Thymus (tissue), 11 donors: ENCODE data around the gene SPACA7. TPM values are rescaled to one million over a fixed set of nuclear protein-coding genes. Genes with fewer than 3 reads are reported as not detected.

ENCODE experiments used
- DNase-seq, 9 donors: peaks; one replicate each; pipeline ENCODE4 v3.0.0-alpha.2; 2013; ENCODE audit warnings: low spot score in 9 of 9, low read depth in 6 of 9, missing footprints in 1 of 9
- H3K27ac ChIP-seq, 2 donors: one replicate each; pipeline ENCODE4 v1.5.1; 2013; ENCODE audit warnings: control low read depth in 1 of 2, low read depth in 1 of 2, low read length in 1 of 2, mild to moderate bottlenecking in 1 of 2, moderate library complexity in 1 of 2
- H3K27me3 ChIP-seq, 2 donors: one replicate each; pipeline ENCODE4 v1.5.1; 2013; ENCODE audit warnings: low read length in 1 of 2; ENCODE audit not compliant: control insufficient read depth in 2 of 2, insufficient read depth in 1 of 2
- H3K36me3 ChIP-seq, 2 donors: one replicate each; pipeline ENCODE4 v1.5.1; 2013; ENCODE audit warnings: low read length in 1 of 2, mild to moderate bottlenecking in 1 of 2, moderate library complexity in 1 of 2; ENCODE audit not compliant: control insufficient read depth in 2 of 2, insufficient read depth in 2 of 2
- H3K4me1 ChIP-seq, 2 donors: one replicate each; pipeline ENCODE4 v1.5.1; 2013; ENCODE audit warnings: low read length in 2 of 2; ENCODE audit not compliant: control insufficient read depth in 2 of 2, insufficient read depth in 2 of 2
- H3K4me3 ChIP-seq, 2 donors: one replicate each; pipeline ENCODE4 v1.5.1; 2013; ENCODE audit warnings: low read length in 2 of 2, control low read depth in 1 of 2, mild to moderate bottlenecking in 1 of 2
- H3K9me3 ChIP-seq, 2 donors: one replicate each; pipeline ENCODE4 v1.5.1; 2013; ENCODE audit warnings: low read length in 1 of 2, mild to moderate bottlenecking in 1 of 2; ENCODE audit not compliant: control insufficient read depth in 2 of 2, insufficient read depth in 1 of 2
- WGBS: extraction: QIAGEN DNeasy Blood & Tissue Kit; methylation state at CpG from one replicate; pipeline ENCODE4 v1.1.7; 2013; 5-methylcytosine and 5-hydroxymethylcytosine counted together
- polyA plus RNA-seq: library from polyadenylated mRNA; stranded (reverse); fragments of 200-250 nt; gene quantifications from one replicate; pipeline ENCODE4 v1.2.3, GENCODE V29; 2013
- total RNA-seq: library from RNA; stranded (reverse); fragments of 120-200 nt; gene quantifications from one replicate; pipeline ENCODE4 v1.2.4, GENCODE V29; 2013
- donor health status: healthy.

SPACA7 gene
- total and polyA plus RNA-seq, 2 donors, result not detected

DNA sequence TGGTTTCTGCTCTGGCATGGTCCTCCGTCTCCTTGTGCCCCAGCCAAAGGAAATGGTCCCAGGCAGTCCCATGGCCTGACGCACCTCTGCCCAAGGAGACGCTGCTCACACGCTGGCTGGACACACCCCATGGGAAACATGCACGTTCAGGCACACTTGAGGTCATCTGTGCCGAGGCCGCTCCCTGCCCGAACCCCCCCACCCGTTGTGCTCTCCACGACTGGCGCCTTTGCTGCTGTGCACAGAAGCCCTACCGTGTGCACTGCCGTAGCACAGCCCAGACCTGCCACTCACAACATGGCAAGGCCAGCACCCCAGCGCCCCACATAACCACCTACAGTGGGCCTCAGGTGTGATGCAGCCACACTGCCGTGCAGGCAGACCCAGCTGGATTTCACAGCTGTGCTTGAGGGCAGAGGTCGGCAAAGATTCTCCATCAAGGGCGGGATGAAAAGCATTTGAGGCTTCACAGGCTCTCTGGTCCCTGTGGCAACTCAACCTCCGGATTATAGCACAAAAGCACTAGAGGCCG lies 65.7 kb downstream of the SPACA7 start:
- WGBS, result 86% methylated on average over 19 of the region's 19 CpGs
- Histone ChIP-seq H3K27ac (no peak overlapping the region), H3K4me3 (no peak overlapping the region), H3K27me3 (peaks cover 0 to 14% of the 10 kb centered on the region in 2 donors), H3K9me3 (no peaks in the 10 kb centered on the region), H3K36me3 (no peaks in the 10 kb centered on the region), H3K4me1 (no peaks in the 10 kb centered on the region)
- DNase-seq, result no peak

DNA sequence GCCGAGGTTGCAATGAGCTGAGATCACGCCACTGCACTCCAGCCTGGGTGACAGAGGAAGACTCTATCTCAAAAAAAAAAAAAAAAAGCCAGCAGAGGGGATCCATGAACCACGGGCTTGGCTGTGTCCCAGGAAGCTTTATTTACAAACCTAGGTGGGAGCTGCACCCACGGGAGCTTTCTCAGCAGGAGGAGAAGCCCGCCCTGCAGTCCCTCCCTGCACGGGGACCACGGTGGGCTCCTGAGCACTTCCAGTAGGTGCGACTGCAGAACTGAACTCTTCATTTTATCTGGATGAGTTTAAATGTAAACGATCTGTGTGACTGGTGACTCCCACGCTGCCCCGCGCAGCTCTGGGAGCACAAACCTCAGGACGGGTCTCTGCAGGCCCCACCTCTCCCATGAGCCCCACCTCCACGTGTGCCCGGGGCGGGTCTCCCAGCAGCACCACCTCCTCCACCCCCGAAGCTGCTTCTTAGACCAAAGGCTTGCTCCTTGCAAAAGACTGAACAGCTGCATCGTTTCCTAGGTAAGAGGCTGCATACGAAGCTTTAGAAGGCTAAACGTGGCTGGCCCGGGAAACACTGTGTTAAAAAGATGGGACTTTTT lies 66.4 kb downstream of the SPACA7 start:
- H3K4me3 ChIP-seq, result no peak overlapping the region
- no peaks in the 10 kb centered on the region for H3K4me1 ChIP-seq
- H3K36me3 ChIP-seq, result no peaks in the 10 kb centered on the region
- WGBS, result 60% methylated on average over 21 of the region's 21 CpGs
- peaks cover 0 to 14% of the 10 kb centered on the region in 2 donors for H3K27me3 ChIP-seq
- DNase-seq, result no peak
- H3K27ac ChIP-seq, result no peak overlapping the region
- H3K9me3 ChIP-seq, result no peaks in the 10 kb centered on the region

- WGBS, result 26% methylated on average over 31 of the region's 31 CpGs
- no peak for DNase-seq
- no peak overlapping the region for H3K4me3 ChIP-seq
- H3K27ac ChIP-seq, result no peak overlapping the region
- H3K27me3 ChIP-seq, result peaks cover 0 to 14% of the 10 kb centered on the region in 2 donors
- H3K36me3 ChIP-seq, result no peaks in the 10 kb centered on the region
- no peaks in the 10 kb centered on the region for H3K9me3 ChIP-seq
- no peaks in the 10 kb centered on the region for H3K4me1 ChIP-seq
Observed at GRCh38 chr13:112443191-112443994, 67.2 kb downstream of the SPACA7 start.

- H3K9me3 ChIP-seq, result no peaks in the 10 kb centered on the region
- peaks cover 0 to 14% of the 10 kb centered on the region in 2 donors for H3K27me3 ChIP-seq
- H3K36me3 ChIP-seq, result no peaks in the 10 kb centered on the region
- no peak overlapping the region for H3K4me3 ChIP-seq
- WGBS, result 2% methylated on average over 10 of the region's 10 CpGs
- peak in 8 of 9 donors; percentile 1 to 56 (median 13) for DNase-seq
- H3K4me1 ChIP-seq, result no peaks in the 10 kb centered on the region
- H3K27ac ChIP-seq, result no peak overlapping the region
Observed at GRCh38 chr13:112443995-112444311, 67.8 kb downstream of the SPACA7 start.

DNA sequence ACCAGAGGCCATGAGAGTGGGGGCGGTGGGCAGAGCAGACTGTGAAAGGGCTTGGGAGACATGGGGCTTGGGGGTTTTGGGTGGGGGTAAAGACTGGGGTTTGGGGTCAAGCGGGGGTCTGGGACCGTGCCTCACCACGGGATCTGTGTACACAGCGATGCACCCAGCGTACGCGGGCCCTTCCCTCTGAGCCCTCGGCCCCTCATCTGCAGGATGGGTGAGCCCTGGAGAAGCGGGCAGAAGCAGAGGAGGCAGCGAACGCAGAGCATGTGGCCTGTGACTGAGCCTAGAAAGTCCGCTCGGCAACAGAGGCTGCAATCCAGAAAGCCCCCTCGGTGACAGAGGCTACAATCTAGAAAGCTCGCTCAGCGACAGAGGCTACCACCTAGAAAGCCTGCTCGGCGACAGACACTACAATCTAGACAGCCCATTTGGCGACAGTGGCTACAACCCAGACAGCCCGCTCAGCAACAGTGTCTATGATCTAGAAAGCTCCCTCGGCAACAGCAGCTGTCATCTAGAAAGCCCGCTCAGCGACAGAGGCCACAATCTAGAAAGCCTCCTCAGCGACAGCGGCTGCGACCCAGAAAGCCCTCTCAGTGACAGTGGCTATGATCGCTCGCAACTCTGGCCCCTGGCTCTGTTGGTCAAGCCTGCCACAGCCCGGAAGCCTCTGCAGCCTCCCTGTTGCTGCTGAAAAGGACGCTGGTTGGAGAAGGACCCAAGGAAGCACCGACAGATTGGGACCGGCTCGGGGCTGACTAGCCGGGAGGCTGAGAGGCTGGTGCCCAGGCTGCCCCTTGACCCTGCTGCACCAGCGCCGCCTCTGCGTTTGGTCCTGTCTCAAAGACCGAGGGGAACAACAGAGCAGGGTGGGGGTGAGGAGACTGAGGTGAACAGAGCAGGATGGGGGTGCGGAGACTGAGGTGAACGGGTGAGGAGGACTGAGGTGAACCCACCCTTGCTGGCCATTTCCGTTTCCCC lies 68.6 kb downstream of the SPACA7 start:
- no peaks in the 10 kb centered on the region for H3K4me1 ChIP-seq
- no peaks in the 10 kb centered on the region for H3K36me3 ChIP-seq
- no peaks in the 10 kb centered on the region for H3K9me3 ChIP-seq
- WGBS, result 86% methylated on average over 42 of the region's 42 CpGs
- no peak for DNase-seq
- peaks cover 0 to 14% of the 10 kb centered on the region in 2 donors for H3K27me3 ChIP-seq
- H3K4me3 ChIP-seq, result no peak overlapping the region
- no peak overlapping the region for H3K27ac ChIP-seq

GRCh38 chr13:112445411-112446271 lies 69.5 kb downstream of the SPACA7 start:
- DNase-seq, result no peak
- Histone ChIP-seq H3K36me3 (no peaks in the 10 kb centered on the region), H3K4me1 (no peaks in the 10 kb centered on the region), H3K4me3 (no peak overlapping the region), H3K27ac (no peak overlapping the region), H3K9me3 (no peaks in the 10 kb centered on the region), H3K27me3 (peaks cover 0 to 16% of the 10 kb centered on the region in 2 donors)
- 81% methylated on average over 31 of the region's 31 CpGs for WGBS

DNA sequence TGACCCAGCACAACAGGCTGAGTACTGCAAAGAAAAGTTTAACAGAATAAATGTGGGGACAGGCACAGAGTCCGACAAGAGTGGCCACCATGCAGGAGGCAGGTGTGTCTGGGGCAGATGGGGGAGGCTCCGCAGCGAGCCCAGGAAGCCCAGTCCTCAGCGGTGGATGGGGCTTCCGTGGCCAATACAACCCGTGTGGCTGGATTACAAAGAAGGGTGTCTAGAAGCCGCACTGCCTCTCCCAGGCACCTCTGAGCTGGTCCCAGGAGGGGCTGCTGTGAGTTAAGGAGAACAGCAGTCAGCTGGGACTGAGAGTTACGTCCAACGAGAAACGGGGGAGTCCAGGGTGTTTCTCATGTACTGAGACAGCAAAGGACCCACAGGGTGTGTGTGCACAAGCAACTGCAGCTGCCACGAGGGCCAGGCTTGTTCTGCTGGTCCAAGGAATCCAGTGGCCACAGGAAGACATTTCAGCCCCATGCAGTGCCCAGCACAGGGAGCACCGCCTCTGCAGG lies 70.2 kb downstream of the SPACA7 start:
- H3K4me1 ChIP-seq, result no peaks in the 10 kb centered on the region
- no peak overlapping the region for H3K4me3 ChIP-seq
- no peaks in the 10 kb centered on the region for H3K9me3 ChIP-seq
- H3K27me3 ChIP-seq, result peaks cover 0 to 18% of the 10 kb centered on the region in 2 donors
- H3K36me3 ChIP-seq, result no peaks in the 10 kb centered on the region
- no peak overlapping the region for H3K27ac ChIP-seq
- whole genome bisulfite sequencing, result 74% methylated on average over 12 of the region's 12 CpGs
- DNase-seq, result no peak

GRCh38 chr13:112446867-112447266 lies 70.7 kb downstream of the SPACA7 start:
- peaks cover 0 to 21% of the 10 kb centered on the region in 2 donors for H3K27me3 ChIP-seq
- H3K9me3 ChIP-seq, result no peaks in the 10 kb centered on the region
- WGBS, result 94% methylated on average over 14 of the region's 14 CpGs
- DNase-seq, result no peak
- H3K4me1 ChIP-seq, result no peaks in the 10 kb centered on the region
- H3K4me3 ChIP-seq, result no peak overlapping the region
- H3K36me3 ChIP-seq, result no peaks in the 10 kb centered on the region
- no peak overlapping the region for H3K27ac ChIP-seq
